GM11168 (cell line): ENCODE results near the gene JMJD8.

Experiments used
- in situ Hi-C: fragments of 300-500 bp; cut with MboI; formaldehyde crosslinking; loops from one replicate; pipeline ENCODE4 v1.12.0; 2022; ENCODE audit warnings: low sequenced_read_pairs; ENCODE audit not compliant: unreplicated experiment

JMJD8 gene

GRCh38 chr16:678209-678857 lies 5.8 kb downstream of the JMJD8 start:
- in situ Hi-C loops, result no loop called here

GRCh38 chr16:677316-678190 lies 6.6 kb downstream of the JMJD8 start:
- in situ Hi-C loops, result no loop called here

- in situ Hi-C loops, result no loop called here
Measured at GRCh38 chr16:676913-677312, 7.2 kb downstream of the JMJD8 start.

- in situ Hi-C loops, result no loop called here
Measured at GRCh38 chr16:676565-676902, 7.6 kb downstream of the JMJD8 start.

GRCh38 chr16:675884-676564 lies 8.1 kb downstream of the JMJD8 start:
- in situ Hi-C loops, result no loop called here

- in situ Hi-C loops, result no loop called here
Measured at GRCh38 chr16:674968-675883, 8.9 kb downstream of the JMJD8 start, which contains the start of gene RHBDL1. Gene RHBDL1 (plus strand): TSS chr16:675671. CDS start chr16:675791, 120 bp downstream.

- in situ Hi-C loops, result no loop called here
Measured at GRCh38 chr16:674214-674881, 9.8 kb downstream of the JMJD8 start.

GRCh38 chr16:673399-673991 lies 10.6 kb downstream of the JMJD8 start:
- in situ Hi-C loops, result no loop called here

- in situ Hi-C loops, result no loop called here
Measured at GRCh38 chr16:672851-673250, 11.3 kb downstream of the JMJD8 start.

GRCh38 chr16:672371-672770 lies 11.8 kb downstream of the JMJD8 start:
- in situ Hi-C loops, result no loop called here

GRCh38 chr16:671353-672131 lies 12.6 kb downstream of the JMJD8 start:
- in situ Hi-C loops, result no loop called here

GRCh38 chr16:670485-671352 lies 13.4 kb downstream of the JMJD8 start:
- in situ Hi-C loops, result no loop called here

- in situ Hi-C loops, result no loop called here
Measured at GRCh38 chr16:669666-670065, 14.5 kb downstream of the JMJD8 start.

- in situ Hi-C loops, result no loop called here
Measured at GRCh38 chr16:668519-669171, 15.5 kb downstream of the JMJD8 start.

- in situ Hi-C loops, result no loop called here
Measured at GRCh38 chr16:667780-668518, 16.2 kb downstream of the JMJD8 start, which contains the start of gene RHOT2. Gene RHOT2 (plus strand): TSS chr16:668132. CDS start chr16:668200, 68 bp downstream.

GRCh38 chr16:667113-667779 lies 16.9 kb downstream of the JMJD8 start:
- in situ Hi-C loops, result no loop called here
